ENCODE measurements around the gene MED27. TPM values are rescaled to one million over a fixed set of nuclear protein-coding genes. Genes with fewer than 3 reads are reported as not detected.

MED27 gene
- total RNA-seq, 4 donors from 2014 or later = 12.9 to 21.8 (median 20.0) TPM

GRCh38 chr9:131826966-131827525 is 252.6 kb downstream of the MED27 start:
- intact Hi-C loops (cut with DNase I) = no loop called here

GRCh38 chr9:131826053-131826452 is 253.6 kb downstream of the MED27 start:
- 98% methylated on average over 2 of the region's 2 CpGs for WGBS
- intact Hi-C loops (cut with DNase I) = no loop called here
- no peak for DNase-seq (ENCODE audit: extremely low spot score)
- no peaks in the 10 kb centered on the region for H3K36me3 ChIP-seq
- H3K27me3 ChIP-seq = peaks cover 0 to 52% (median 2%) of the 10 kb centered on the region in 4 donors
- no peak overlapping the region for H3K27ac ChIP-seq (replicated peaks in 1 of 4)
- H3K9me3 ChIP-seq = peaks cover 0 to 4% (median 0%) of the 10 kb centered on the region in 4 donors
- no peak overlapping the region for H3K4me3 ChIP-seq
- no peaks in the 10 kb centered on the region for H3K4me1 ChIP-seq
- TF ChIP-seq EP300 (IDR thresholded peaks at IDR 0.05) (no peak), POLR2AphosphoS5 (IDR thresholded peaks at IDR 0.05) (no peak)

More at GRCh38 chr9:131826966-131827525, 252.6 kb downstream of the MED27 start:
- H3K27me3 ChIP-seq = peaks cover 0 to 52% (median 2%) of the 10 kb centered on the region in 4 donors
- peaks cover 0 to 4% (median 0%) of the 10 kb centered on the region in 4 donors for H3K9me3 ChIP-seq
- H3K27ac ChIP-seq (replicated peaks in 1 of 4) = no peak overlapping the region
- TF ChIP-seq CTCF (IDR thresholded peaks at IDR 0.05) = no peak
- no peak for TF ChIP-seq POLR2AphosphoS5 (IDR thresholded peaks at IDR 0.05)
- no peak for TF ChIP-seq EP300 (IDR thresholded peaks at IDR 0.05)
- no peak for TF ChIP-seq POLR2A (IDR thresholded peaks at IDR 0.05; ENCODE audit: low read depth)
- H3K36me3 ChIP-seq = no peaks in the 10 kb centered on the region
- DNase-seq (ENCODE audit: extremely low spot score) = no peak
- no peaks in the 10 kb centered on the region for H3K4me1 ChIP-seq
- 73% methylated on average over 9 of the region's 9 CpGs for WGBS
- no peak overlapping the region for H3K4me3 ChIP-seq

- DNase-seq (ENCODE audit: extremely low spot score) = no peak
- TF ChIP-seq CTCF (IDR thresholded peaks at IDR 0.05) (no peak), POLR2A (IDR thresholded peaks at IDR 0.05; ENCODE audit: low read depth) (no peak), EP300 (IDR thresholded peaks at IDR 0.05) (no peak), POLR2AphosphoS5 (IDR thresholded peaks at IDR 0.05) (no peak)
- no peak overlapping the region for H3K27ac ChIP-seq (replicated peaks in 1 of 4)
- H3K36me3 ChIP-seq = no peaks in the 10 kb centered on the region
- H3K4me3 ChIP-seq = no peak overlapping the region
- intact Hi-C loops (cut with DNase I) = no loop called here
- WGBS = 91% methylated on average over 13 of the region's 15 CpGs
- H3K27me3 ChIP-seq = peaks cover 0 to 52% (median 2%) of the 10 kb centered on the region in 4 donors
- no peaks in the 10 kb centered on the region for H3K4me1 ChIP-seq
- H3K9me3 ChIP-seq = peaks cover 0 to 4% (median 0%) of the 10 kb centered on the region in 4 donors
These were observed 254.6 kb downstream of the MED27 start for GRCh38 chr9:131824953-131825495.

- peaks cover 0 to 52% (median 2%) of the 10 kb centered on the region in 4 donors for H3K27me3 ChIP-seq
- 66% methylated on average over 20 of the region's 20 CpGs for WGBS
These were observed 255.5 kb downstream of the MED27 start for GRCh38 chr9:131824155-131824594.

More at GRCh38 chr9:131824155-131824594, 255.5 kb downstream of the MED27 start:
- no peak overlapping the region for H3K4me3 ChIP-seq
- intact Hi-C loops (cut with DNase I) = no loop called here
- TF ChIP-seq CTCF (IDR thresholded peaks at IDR 0.05) = no peak
- DNase-seq (ENCODE audit: extremely low spot score) = no peak
- H3K9me3 ChIP-seq = peaks cover 0 to 4% (median 0%) of the 10 kb centered on the region in 4 donors
- no peak overlapping the region for H3K27ac ChIP-seq (replicated peaks in 1 of 4)
- no peaks in the 10 kb centered on the region for H3K4me1 ChIP-seq
- no peaks in the 10 kb centered on the region for H3K36me3 ChIP-seq
